Stimulated activated CD4-positive, alpha-beta T cell treated with anti-CD3 and anti-CD28 coated beads, Interleukin-12 subunit alpha, Interleukin-12 subunit beta, amount 100 ng/mL, for 4 hours (primary cell): ENCODE results near the gene IRGQ.
"Not testable (repeated sequence)": the region's sequence is repeated elsewhere in the genome, so short reads cannot be mapped to it uniquely, and the experiment has no call there.

Experiments used
- DNase-seq: peaks from one replicate; pipeline ENCODE4 v3.0.0-alpha.2; 2020

The IRGQ gene

GRCh38 chr19:43623889-43624670 is 28.1 kb upstream of the IRGQ start:
- DNase-seq: no peak

- DNase-seq: no peak
Measured at GRCh38 chr19:43622956-43623355, 27.0 kb upstream of the IRGQ start.

- DNase-seq: no peak
Measured at GRCh38 chr19:43622070-43622469, 26.1 kb upstream of the IRGQ start.

GRCh38 chr19:43620061-43621001 is 24.4 kb upstream of the IRGQ start:
- peak; percentile 82 for DNase-seq

- peak; percentile 83 for DNase-seq
Measured at GRCh38 chr19:43619262-43620060, 23.5 kb upstream of the IRGQ start, which contains the start of gene ZNF428. Gene ZNF428 (minus strand): TSS chr19:43619629. CDS start chr19:43614304, 5,325 bp downstream.

GRCh38 chr19:43618921-43619261 is 23.0 kb upstream of the IRGQ start:
- DNase-seq: peak; percentile 41

GRCh38 chr19:43616954-43617353 is 21.0 kb upstream of the IRGQ start:
- DNase-seq: no peak

- DNase-seq: no peak
Measured at GRCh38 chr19:43616306-43616705, 20.4 kb upstream of the IRGQ start.

- DNase-seq: no peak
Measured at GRCh38 chr19:43612374-43612773, 16.4 kb upstream of the IRGQ start.

- no peak for DNase-seq
Measured at GRCh38 chr19:43611788-43612187, 15.9 kb upstream of the IRGQ start, which contains the start of gene SRRM5. Gene SRRM5 (plus strand): TSS chr19:43612088. CDS start chr19:43612122, 34 bp downstream.

- DNase-seq: no peak
Measured at GRCh38 chr19:43610493-43610892, 14.6 kb upstream of the IRGQ start.

- no peak for DNase-seq
Measured at GRCh38 chr19:43609872-43610271, 13.9 kb upstream of the IRGQ start.

- DNase-seq: no peak
Measured at GRCh38 chr19:43607238-43608205, 11.6 kb upstream of the IRGQ start.

- DNase-seq: no peak
Measured at GRCh38 chr19:43606569-43607229, 10.8 kb upstream of the IRGQ start.

GRCh38 chr19:43605875-43606568 is 10.1 kb upstream of the IRGQ start:
- DNase-seq: no peak

- not testable (repeated sequence) for DNase-seq
Measured at GRCh38 chr19:43600326-43600725, 4.4 kb upstream of the IRGQ start.

GRCh38 chr19:43599635-43600295 is 3.8 kb upstream of the IRGQ start:
- no peak for DNase-seq

- no peak for DNase-seq
Measured at GRCh38 chr19:43598445-43599240, 2.7 kb upstream of the IRGQ start.

GRCh38 chr19:43597876-43598275 is 1.9 kb upstream of the IRGQ start:
- no peak for DNase-seq
